Tibial artery (tissue), 4 donors: ENCODE results near the gene LRRC32.

Experiments used
- DNase-seq, 2 donors: peaks; one replicate each; pipeline ENCODE4 v3.0.0-alpha.2; 2019
- H3K27ac ChIP-seq, 2 donors: fragments of 200-600 bp; sonication (generic) in 1 of 2; 1 replicate in 1 of 2; 2 replicates in 1 of 2; pipeline ENCODE4 v1.5.1; 2018 to 2019; ENCODE audit warnings: mild to moderate bottlenecking in 1 of 2
- H3K27me3 ChIP-seq, 2 donors: fragments of 200-600 bp; sonication (generic) in 1 of 2; one replicate each; pipeline versions ENCODE4 v1.5.1 to v1.6.0; 2016 to 2019
- H3K36me3 ChIP-seq, 3 donors: fragments of 200-600 bp; sonication (generic) in 2 of 3; one replicate each; pipeline ENCODE4 v1.5.1; 2016 to 2019; ENCODE audit warnings: mild to moderate bottlenecking in 2 of 3
- H3K4me1 ChIP-seq, 4 donors: fragments of 200-600 bp; sonication (generic) in 2 of 4; 1 replicate in 3 of 4; 2 replicates in 1 of 4; pipeline ENCODE4 v1.5.1; 2016 to 2019
- H3K4me3 ChIP-seq, 2 donors: fragments of 200-600 bp; sonication (generic) in 1 of 2; 1 replicate in 1 of 2; 2 replicates in 1 of 2; pipeline ENCODE4 v1.5.1; 2018 to 2019; ENCODE audit warnings: mild to moderate bottlenecking in 2 of 2
- H3K9me3 ChIP-seq, 3 donors: fragments of 200-600 bp; sonication (generic) in 1 of 3; one replicate each; pipeline ENCODE4 v1.5.1; 2016 to 2019
- intact Hi-C: fragments of 100-400 bp; cut with DNase I; formaldehyde crosslinking; loops from one replicate; pipeline ENCODE4 v1.15.0; 2023; ENCODE audit warnings: low total_unique reads
- TF ChIP-seq, protein P1 (sequence below), 2 experiments: fragments of 200-600 bp in 1 of 2; fragments of 450-650 bp in 1 of 2; IDR thresholded peaks; one replicate each; pipeline ENCODE4 v1.5.1; 2017 to 2019; ENCODE audit warnings: antibody characterized with exemption in 2 of 2, mild to moderate bottlenecking in 1 of 2, moderate library complexity in 1 of 2

LRRC32 gene

DNA sequence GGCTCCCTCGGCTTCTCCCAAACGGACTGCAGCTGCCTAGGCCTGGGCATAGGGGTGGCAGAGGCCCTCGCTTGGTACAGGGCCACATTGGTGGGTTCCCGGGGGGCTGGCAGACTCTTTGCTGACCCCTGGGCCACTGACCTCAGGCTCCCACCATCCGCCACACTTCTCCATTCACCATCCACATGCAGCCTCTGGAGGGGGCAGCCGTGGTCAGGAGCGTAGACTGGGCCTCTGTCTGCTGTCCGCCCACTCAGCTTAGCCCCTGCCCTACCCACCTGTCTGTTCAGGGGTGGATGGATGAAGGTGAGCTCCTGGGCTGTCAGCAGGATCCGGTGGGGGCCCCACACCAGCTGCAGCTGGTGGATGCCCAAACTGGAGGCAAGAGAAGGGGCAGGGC is 45.7 kb upstream of the LRRC32 start:
- intact Hi-C loops, result no loop called here
- H3K27ac ChIP-seq, result no peak overlapping the region
- no peak overlapping the region for H3K4me3 ChIP-seq
- H3K36me3 ChIP-seq, result no peaks in the 10 kb centered on the region
- TF ChIP-seq, protein P1, sequence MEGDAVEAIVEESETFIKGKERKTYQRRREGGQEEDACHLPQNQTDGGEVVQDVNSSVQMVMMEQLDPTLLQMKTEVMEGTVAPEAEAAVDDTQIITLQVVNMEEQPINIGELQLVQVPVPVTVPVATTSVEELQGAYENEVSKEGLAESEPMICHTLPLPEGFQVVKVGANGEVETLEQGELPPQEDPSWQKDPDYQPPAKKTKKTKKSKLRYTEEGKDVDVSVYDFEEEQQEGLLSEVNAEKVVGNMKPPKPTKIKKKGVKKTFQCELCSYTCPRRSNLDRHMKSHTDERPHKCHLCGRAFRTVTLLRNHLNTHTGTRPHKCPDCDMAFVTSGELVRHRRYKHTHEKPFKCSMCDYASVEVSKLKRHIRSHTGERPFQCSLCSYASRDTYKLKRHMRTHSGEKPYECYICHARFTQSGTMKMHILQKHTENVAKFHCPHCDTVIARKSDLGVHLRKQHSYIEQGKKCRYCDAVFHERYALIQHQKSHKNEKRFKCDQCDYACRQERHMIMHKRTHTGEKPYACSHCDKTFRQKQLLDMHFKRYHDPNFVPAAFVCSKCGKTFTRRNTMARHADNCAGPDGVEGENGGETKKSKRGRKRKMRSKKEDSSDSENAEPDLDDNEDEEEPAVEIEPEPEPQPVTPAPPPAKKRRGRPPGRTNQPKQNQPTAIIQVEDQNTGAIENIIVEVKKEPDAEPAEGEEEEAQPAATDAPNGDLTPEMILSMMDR (IDR thresholded peaks at IDR 0.05), result no peak
- no peaks in the 10 kb centered on the region for H3K9me3 ChIP-seq
- no peaks in the 10 kb centered on the region for H3K4me1 ChIP-seq
- H3K27me3 ChIP-seq, result no peaks in the 10 kb centered on the region
- no peak for DNase-seq

DNA sequence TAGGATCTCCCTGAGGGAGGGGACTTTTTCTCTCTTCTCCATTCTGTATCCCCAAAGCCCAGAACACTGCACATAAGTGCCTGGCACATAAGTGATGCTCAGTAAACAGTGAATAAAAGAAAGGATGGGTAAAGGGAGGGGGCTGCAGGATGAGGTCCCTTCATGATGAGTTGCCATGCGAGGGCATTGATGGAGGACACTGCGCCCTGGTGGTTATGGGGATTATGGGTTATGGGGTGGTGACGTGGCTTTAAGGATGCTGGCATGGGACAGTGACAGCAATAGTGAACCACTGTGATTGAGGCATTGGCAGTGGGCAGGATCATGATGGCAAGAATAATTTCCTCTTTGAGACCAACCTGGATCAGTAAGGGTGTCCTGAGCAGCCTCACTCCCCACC is 43.9 kb upstream of the LRRC32 start:
- DNase-seq, result no peak
- Histone ChIP-seq H3K4me1 (no peaks in the 10 kb centered on the region), H3K27me3 (no peaks in the 10 kb centered on the region), H3K9me3 (no peaks in the 10 kb centered on the region), H3K4me3 (no peak overlapping the region), H3K36me3 (no peaks in the 10 kb centered on the region), H3K27ac (no peak overlapping the region)
- intact Hi-C loops, result no loop called here
- TF ChIP-seq, protein P1 (IDR thresholded peaks at IDR 0.05), result no peak

DNA sequence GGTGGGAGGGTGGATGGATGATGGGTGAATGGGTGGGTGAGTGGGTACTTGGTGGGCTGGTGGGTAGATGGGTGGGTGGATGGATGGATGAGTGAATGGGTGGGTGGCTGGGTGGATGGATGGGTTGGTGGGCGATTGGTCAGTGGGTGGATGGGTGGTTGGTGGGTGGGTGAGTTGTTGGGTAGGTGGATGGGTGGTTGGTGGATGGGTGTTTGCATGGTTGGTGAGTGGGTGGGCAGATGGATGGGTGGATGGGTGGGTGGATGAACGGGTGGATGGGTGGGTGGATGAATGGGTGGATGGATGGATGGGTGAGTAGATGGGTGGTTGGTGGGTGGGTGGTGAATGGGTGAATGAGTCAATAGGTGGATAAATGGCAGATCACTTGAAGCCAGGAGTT is 43.0 kb upstream of the LRRC32 start:
- TF ChIP-seq, protein P1 (IDR thresholded peaks at IDR 0.05), result no peak
- Histone ChIP-seq H3K36me3 (no peaks in the 10 kb centered on the region), H3K27me3 (no peaks in the 10 kb centered on the region)

DNA sequence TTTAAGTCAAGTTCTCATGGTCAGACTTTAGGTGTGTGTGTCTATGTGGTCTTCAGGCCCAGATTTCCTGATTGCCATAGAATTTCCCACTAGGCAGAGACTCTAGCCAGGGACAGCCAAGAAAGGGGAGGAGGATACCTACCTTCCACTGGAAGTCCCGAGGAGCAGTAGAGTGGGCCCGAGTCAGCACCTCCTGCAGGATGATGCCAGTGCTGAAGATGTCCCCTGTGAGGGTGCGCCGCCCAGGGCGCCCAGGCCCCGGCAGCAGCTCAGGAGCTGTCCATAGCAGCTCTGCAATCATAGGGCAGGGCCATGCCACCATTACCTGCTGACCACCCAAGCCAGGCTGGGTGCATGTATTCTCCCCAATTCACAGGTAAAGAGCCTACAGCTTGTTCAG is 41.6 kb upstream of the LRRC32 start:
- no peak overlapping the region for H3K4me3 ChIP-seq
- no peak for DNase-seq
- no peaks in the 10 kb centered on the region for H3K9me3 ChIP-seq
- TF ChIP-seq, protein P1 (IDR thresholded peaks at IDR 0.05), result no peak
- intact Hi-C loops, result no loop called here
- H3K27me3 ChIP-seq, result no peaks in the 10 kb centered on the region
- H3K36me3 ChIP-seq, result no peaks in the 10 kb centered on the region
- no peaks in the 10 kb centered on the region for H3K4me1 ChIP-seq
- H3K27ac ChIP-seq, result no peak overlapping the region

More for the DNA sequence above, 43.0 kb upstream of the LRRC32 start:
- no peak overlapping the region for H3K27ac ChIP-seq
- DNase-seq, result no peak
- no peaks in the 10 kb centered on the region for H3K4me1 ChIP-seq
- no peak overlapping the region for H3K4me3 ChIP-seq
- intact Hi-C loops, result no loop called here
- H3K9me3 ChIP-seq, result no peaks in the 10 kb centered on the region

DNA sequence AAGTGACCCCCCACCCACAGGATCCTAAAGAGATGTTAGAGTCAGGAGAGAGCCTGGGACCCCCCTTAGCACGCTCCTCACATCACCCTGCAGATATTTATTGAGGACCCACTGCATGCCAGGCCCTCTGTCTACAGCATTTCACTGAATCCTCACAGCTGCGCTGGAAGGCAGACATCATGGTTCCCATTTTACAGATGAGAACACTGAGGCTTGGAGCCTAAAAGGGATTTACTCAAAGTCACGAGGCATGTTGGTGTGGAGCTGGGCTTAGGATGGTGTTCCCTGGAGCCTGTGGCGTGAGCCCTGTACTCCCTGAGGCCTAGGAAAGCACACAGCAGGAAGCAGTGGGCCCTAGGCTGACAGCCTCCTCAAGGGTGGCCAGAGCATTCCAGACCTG is 39.2 kb upstream of the LRRC32 start:
- DNase-seq, result no peak
- no peak overlapping the region for H3K4me3 ChIP-seq
- H3K4me1 ChIP-seq, result no peaks in the 10 kb centered on the region
- TF ChIP-seq, protein P1 (IDR thresholded peaks at IDR 0.05), result no peak
- intact Hi-C loops, result no loop called here
- H3K9me3 ChIP-seq, result no peaks in the 10 kb centered on the region
- H3K27ac ChIP-seq, result no peak overlapping the region
- H3K27me3 ChIP-seq, result no peaks in the 10 kb centered on the region
- no peaks in the 10 kb centered on the region for H3K36me3 ChIP-seq

DNA sequence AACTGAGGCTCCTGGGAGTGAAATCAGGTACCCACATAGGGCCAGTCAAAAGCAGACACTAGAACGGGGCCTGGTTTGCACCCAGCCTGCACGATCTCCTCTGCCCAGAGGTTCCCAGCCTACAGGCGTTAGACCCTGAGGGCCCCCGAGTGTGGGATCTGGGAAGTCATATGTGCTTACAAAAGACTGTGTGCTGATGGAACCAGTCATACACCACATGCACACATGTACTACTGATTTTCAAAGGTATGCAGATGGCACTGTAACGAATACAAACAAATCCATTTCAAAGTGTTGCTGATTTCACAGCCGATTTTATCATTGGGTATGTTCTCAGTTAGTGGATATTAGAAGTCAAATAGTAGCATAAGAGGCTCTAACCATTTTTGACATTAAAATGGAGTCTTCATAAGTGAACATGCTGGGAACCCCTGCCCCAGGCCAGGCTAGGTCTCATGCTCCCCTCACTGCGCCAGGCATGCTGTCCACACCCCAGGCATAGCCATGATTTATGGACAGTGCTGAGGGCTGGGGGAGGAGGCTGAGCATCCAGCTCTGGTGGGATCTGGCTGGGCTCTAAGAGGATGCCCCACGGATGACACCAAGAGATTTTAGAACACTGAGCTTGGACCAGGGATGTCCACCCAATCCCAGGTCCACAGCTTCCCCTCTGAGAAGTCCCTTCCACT is 38.6 kb upstream of the LRRC32 start:
- Histone ChIP-seq H3K4me1 (no peaks in the 10 kb centered on the region), H3K27ac (no peak overlapping the region), H3K9me3 (no peaks in the 10 kb centered on the region), H3K27me3 (no peaks in the 10 kb centered on the region), H3K4me3 (no peak overlapping the region), H3K36me3 (no peaks in the 10 kb centered on the region)
- intact Hi-C loops, result no loop called here
- no peak for DNase-seq
- TF ChIP-seq, protein P1 (IDR thresholded peaks at IDR 0.05), result no peak
